ENCODE measurements around the gene JMJD4.

Gene JMJD4, protein sequence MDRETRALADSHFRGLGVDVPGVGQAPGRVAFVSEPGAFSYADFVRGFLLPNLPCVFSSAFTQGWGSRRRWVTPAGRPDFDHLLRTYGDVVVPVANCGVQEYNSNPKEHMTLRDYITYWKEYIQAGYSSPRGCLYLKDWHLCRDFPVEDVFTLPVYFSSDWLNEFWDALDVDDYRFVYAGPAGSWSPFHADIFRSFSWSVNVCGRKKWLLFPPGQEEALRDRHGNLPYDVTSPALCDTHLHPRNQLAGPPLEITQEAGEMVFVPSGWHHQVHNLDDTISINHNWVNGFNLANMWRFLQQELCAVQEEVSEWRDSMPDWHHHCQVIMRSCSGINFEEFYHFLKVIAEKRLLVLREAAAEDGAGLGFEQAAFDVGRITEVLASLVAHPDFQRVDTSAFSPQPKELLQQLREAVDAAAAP

GRCh38 chr1:227734856-227735538 is at the start of gene JMJD4, which contains the start of gene SNAP47:
Gene JMJD4 (minus strand): TSS chr1:227735302. CDS start chr1:227735273, 29 bp downstream.
Gene SNAP47 (plus strand): TSS chr1:227735435. CDS start chr1:227747737, 12,302 bp downstream.
- no peak for TF ChIP-seq CTCF (IDR thresholded peaks at IDR 0.05)

DNA sequence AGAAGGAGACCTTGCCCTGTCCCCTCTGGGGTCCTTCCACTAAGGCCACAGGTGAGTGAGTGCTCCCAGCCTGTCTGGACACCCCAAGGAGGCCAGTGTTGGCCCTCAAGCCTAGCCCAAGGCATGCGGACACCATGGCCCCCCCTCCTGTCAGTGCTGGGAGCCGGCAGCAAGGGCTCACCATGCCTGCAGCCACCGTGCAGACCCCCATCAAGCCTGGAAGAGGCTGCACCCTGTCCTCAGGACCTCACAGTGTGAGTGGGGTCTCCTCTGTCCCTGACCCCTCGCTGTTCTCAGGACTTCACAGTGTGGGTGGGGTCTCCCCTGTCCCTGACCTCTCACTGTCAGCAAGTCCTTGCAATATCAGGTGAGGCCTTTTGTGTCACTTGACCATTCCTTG is 47.1 kb upstream of the JMJD4 start:
- no peak for TF ChIP-seq CTCF (IDR thresholded peaks at IDR 0.05)

GRCh38 chr1:227781314-227781930 is 46.3 kb upstream of the JMJD4 start:
- TF ChIP-seq CTCF (IDR thresholded peaks at IDR 0.05) = no peak

GRCh38 chr1:227780101-227781044 is 45.3 kb upstream of the JMJD4 start:
- no peak for TF ChIP-seq CTCF (IDR thresholded peaks at IDR 0.05)

DNA sequence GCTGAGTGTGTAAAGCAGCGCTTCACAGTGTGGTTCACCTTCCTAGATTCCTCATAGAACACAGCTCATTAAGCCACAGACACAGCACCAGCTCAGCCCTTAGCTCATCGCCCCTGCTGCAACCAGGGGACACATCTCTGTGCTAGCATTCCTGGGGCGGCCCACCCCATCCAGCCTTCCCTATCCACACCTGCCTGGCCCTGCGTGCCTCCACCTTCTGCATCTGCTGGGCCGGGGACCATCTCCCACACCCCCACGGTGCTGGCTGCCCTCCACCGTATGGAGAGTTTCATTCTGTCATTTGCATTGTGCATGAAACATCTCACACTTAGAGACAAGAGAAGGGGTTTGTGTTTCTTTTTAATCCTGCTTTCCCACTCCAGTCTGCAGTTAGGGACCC is 44.6 kb upstream of the JMJD4 start:
- no peak for TF ChIP-seq CTCF (IDR thresholded peaks at IDR 0.05)

GRCh38 chr1:227779021-227779441 is 43.9 kb upstream of the JMJD4 start:
- TF ChIP-seq CTCF (IDR thresholded peaks at IDR 0.05) = no peak
